Right lobe of liver (tissue), 4 donors: ENCODE results near the gene JAZF1.

ENCODE experiments used
- POLR2A ChIP-seq: fragments of 450-650 bp; IDR thresholded peaks from one replicate; pipeline ENCODE4 v1.6.1; 2017; ENCODE audit warnings: antibody characterized with exemption, mild to moderate bottlenecking
- TF ChIP-seq, protein P1 (sequence below), 4 donors: fragments of 200-600 bp in 3 of 4; fragments of 450-650 bp in 1 of 4; IDR thresholded peaks; one replicate each; pipeline versions ENCODE4 v1.5.1 to v1.8.0; 2016 to 2022; ENCODE audit warnings: antibody characterized with exemption in 4 of 4, mild to moderate bottlenecking in 2 of 4
- donor health status: DM: no; HTN: no; CAD: no.
- donor health status: DM: no; HTN: no; CAD: no.
- donor health status: DM: no; HTN: yes; CAD: no.

DNA sequence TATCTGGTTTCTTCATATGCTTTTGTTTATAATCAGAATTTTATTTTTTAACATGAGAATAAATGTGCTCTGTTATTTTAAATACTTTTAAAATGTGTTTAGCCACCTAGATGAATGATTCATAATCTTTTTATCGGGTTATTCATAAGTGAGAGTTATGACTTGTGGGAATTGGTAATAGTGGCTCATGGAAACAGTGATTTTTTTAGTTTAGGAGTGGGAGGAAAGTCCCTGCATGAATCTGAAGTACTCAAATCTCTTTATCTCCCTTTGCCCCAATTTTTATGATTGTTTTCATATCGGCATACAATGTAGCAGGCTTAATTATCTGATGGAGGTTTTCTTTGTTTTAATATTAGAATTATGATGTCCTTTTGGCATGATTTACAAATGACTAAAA lies 397.7 kb downstream of the JAZF1 start:
- TF ChIP-seq, protein P1, sequence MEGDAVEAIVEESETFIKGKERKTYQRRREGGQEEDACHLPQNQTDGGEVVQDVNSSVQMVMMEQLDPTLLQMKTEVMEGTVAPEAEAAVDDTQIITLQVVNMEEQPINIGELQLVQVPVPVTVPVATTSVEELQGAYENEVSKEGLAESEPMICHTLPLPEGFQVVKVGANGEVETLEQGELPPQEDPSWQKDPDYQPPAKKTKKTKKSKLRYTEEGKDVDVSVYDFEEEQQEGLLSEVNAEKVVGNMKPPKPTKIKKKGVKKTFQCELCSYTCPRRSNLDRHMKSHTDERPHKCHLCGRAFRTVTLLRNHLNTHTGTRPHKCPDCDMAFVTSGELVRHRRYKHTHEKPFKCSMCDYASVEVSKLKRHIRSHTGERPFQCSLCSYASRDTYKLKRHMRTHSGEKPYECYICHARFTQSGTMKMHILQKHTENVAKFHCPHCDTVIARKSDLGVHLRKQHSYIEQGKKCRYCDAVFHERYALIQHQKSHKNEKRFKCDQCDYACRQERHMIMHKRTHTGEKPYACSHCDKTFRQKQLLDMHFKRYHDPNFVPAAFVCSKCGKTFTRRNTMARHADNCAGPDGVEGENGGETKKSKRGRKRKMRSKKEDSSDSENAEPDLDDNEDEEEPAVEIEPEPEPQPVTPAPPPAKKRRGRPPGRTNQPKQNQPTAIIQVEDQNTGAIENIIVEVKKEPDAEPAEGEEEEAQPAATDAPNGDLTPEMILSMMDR (IDR thresholded peaks at IDR 0.05) = no peak
- TF ChIP-seq POLR2A = no peak
